ENCODE data around the gene TPRX1. TPM values are rescaled to one million over a fixed set of nuclear protein-coding genes. Genes with fewer than 3 reads are reported as not detected.

The TPRX1 gene
- total RNA-seq, 3 donors from 2014 or later: not detected

GRCh38 chr19:47781590-47782262 is 22.6 kb downstream of the TPRX1 start:
- peak in 1 of 2 donors; percentile 45 for DNase-seq (ENCODE audit: low spot score in 2 of 2)
- Histone ChIP-seq H3K9me3 (no peaks in the 10 kb centered on the region), H3K36me3 (no peaks in the 10 kb centered on the region), H3K27ac (peak overlapping the region; percentile 42 to 99), H3K4me3 (peak overlapping the region in 1 of 3 donors; percentile 83), H3K4me1 (peaks cover 0 to 5% of the 10 kb centered on the region in 2 donors), H3K27me3 (no peaks in the 10 kb centered on the region)
- TF ChIP-seq POLR2AphosphoS5 (IDR thresholded peaks at IDR 0.05) (no peak), POLR2A (IDR thresholded peaks at IDR 0.05) (no peak)
- TF ChIP-seq, protein P1, sequence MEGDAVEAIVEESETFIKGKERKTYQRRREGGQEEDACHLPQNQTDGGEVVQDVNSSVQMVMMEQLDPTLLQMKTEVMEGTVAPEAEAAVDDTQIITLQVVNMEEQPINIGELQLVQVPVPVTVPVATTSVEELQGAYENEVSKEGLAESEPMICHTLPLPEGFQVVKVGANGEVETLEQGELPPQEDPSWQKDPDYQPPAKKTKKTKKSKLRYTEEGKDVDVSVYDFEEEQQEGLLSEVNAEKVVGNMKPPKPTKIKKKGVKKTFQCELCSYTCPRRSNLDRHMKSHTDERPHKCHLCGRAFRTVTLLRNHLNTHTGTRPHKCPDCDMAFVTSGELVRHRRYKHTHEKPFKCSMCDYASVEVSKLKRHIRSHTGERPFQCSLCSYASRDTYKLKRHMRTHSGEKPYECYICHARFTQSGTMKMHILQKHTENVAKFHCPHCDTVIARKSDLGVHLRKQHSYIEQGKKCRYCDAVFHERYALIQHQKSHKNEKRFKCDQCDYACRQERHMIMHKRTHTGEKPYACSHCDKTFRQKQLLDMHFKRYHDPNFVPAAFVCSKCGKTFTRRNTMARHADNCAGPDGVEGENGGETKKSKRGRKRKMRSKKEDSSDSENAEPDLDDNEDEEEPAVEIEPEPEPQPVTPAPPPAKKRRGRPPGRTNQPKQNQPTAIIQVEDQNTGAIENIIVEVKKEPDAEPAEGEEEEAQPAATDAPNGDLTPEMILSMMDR (IDR thresholded peaks at IDR 0.05): no peak
- intact Hi-C loops (cut with DNase I; ENCODE audit: low total_unique reads): no loop called here

GRCh38 chr19:47780215-47780551 is 24.2 kb downstream of the TPRX1 start:
- H3K27ac ChIP-seq: peak overlapping the region; percentile 98 to 99
- H3K4me3 ChIP-seq: peak overlapping the region; percentile 77 to 96 (median 83)
- peaks cover 0 to 5% of the 10 kb centered on the region in 2 donors for H3K4me1 ChIP-seq
- intact Hi-C loops (cut with DNase I; ENCODE audit: low total_unique reads): no loop called here
- no peaks in the 10 kb centered on the region for H3K9me3 ChIP-seq
- H3K27me3 ChIP-seq: no peaks in the 10 kb centered on the region
- no peak for TF ChIP-seq POLR2AphosphoS5 (IDR thresholded peaks at IDR 0.05)
- no peak for TF ChIP-seq POLR2A (IDR thresholded peaks at IDR 0.05)
- TF ChIP-seq, protein P1 (IDR thresholded peaks at IDR 0.05): no peak
- DNase-seq (ENCODE audit: low spot score in 2 of 2): no peak
- no peaks in the 10 kb centered on the region for H3K36me3 ChIP-seq

GRCh38 chr19:47779524-47780214 is 24.7 kb downstream of the TPRX1 start:
- no peaks in the 10 kb centered on the region for H3K36me3 ChIP-seq
- peak in 1 of 2 donors; percentile 56 for DNase-seq (ENCODE audit: low spot score in 2 of 2)
- no peaks in the 10 kb centered on the region for H3K27me3 ChIP-seq
- intact Hi-C loops (cut with DNase I; ENCODE audit: low total_unique reads): no loop called here
- H3K4me3 ChIP-seq: peak overlapping the region; percentile 77 to 96 (median 83)
- peaks cover 0 to 5% of the 10 kb centered on the region in 2 donors for H3K4me1 ChIP-seq
- peak overlapping the region; percentile 98 to 99 for H3K27ac ChIP-seq
- TF ChIP-seq POLR2A (IDR thresholded peaks at IDR 0.05) (no peak), POLR2AphosphoS5 (IDR thresholded peaks at IDR 0.05) (no peak)
- TF ChIP-seq, protein P1 (IDR thresholded peaks at IDR 0.05): no peak
- no peaks in the 10 kb centered on the region for H3K9me3 ChIP-seq

DNA sequence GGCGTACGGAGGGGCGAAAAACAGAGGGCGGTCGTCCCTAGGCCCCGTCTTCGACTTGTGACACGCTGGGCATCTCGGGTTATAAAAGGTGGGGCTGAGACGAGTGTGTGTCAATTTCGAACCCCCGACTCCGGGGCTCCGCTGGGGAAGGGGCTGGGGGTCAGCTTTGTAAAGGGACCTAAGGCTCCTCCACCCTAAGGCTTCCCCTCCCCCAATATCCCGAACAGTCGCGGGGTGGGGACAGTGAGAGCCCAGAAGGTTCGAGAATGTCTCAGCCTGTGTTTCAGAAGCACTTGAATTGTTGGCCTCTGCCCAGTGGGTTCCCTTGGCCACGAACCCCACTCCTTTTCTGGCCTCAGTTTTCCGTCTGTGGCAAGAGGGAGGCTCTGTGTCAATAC is 25.4 kb downstream of the TPRX1 start:
- Histone ChIP-seq H3K4me1 (peaks cover 0 to 5% of the 10 kb centered on the region in 2 donors), H3K4me3 (peak overlapping the region; percentile 77 to 96 (median 83)), H3K9me3 (no peaks in the 10 kb centered on the region), H3K36me3 (no peaks in the 10 kb centered on the region), H3K27me3 (no peaks in the 10 kb centered on the region), H3K27ac (peak overlapping the region; percentile 98 to 99)
- TF ChIP-seq POLR2A (IDR thresholded peaks at IDR 0.05): no peak
- TF ChIP-seq, protein P1 (IDR thresholded peaks at IDR 0.05): no peak
- no peak for TF ChIP-seq POLR2AphosphoS5 (IDR thresholded peaks at IDR 0.05)
- no peak for DNase-seq (ENCODE audit: low spot score in 2 of 2)
- intact Hi-C loops (cut with DNase I; ENCODE audit: low total_unique reads): no loop called here
